Activated naive CD8-positive, alpha-beta T cell treated with anti-CD3 and anti-CD28 coated beads for 36 hours (primary cell): ENCODE data around the gene ALG1. TPM values are rescaled to one million over a fixed set of nuclear protein-coding genes. Genes with fewer than 3 reads are reported as not detected.
"Not testable (repeated sequence)": the region's sequence is repeated elsewhere in the genome, so short reads cannot be mapped to it uniquely, and the experiment has no call there.

Experiments
- DNase-seq: peaks from one replicate; pipeline ENCODE4 v3.0.0; 2021
- H3K27ac Mint-ChIP-seq: one replicate; pipeline ENCODE4 v1.8.0; 2022; ENCODE audit warnings: mild to moderate bottlenecking, moderate library complexity, mixed read lengths
- H3K27me3 Mint-ChIP-seq: one replicate; pipeline ENCODE4 v1.8.0; 2022; ENCODE audit warnings: mild to moderate bottlenecking, mixed read lengths
- H3K36me3 Mint-ChIP-seq: one replicate; pipeline ENCODE4 v1.8.0; 2021; ENCODE audit warnings: mild to moderate bottlenecking, mixed read lengths
- H3K4me1 Mint-ChIP-seq: one replicate; pipeline ENCODE4 v1.8.0; 2021; ENCODE audit warnings: mixed read lengths
- H3K4me3 Mint-ChIP-seq: one replicate; pipeline ENCODE4 v1.8.0; 2022; ENCODE audit warnings: mild to moderate bottlenecking, moderate library complexity, mixed read lengths
- H3K9me3 Mint-ChIP-seq: one replicate; pipeline ENCODE4 v1.8.0; 2022; ENCODE audit warnings: mixed read lengths
- total RNA-seq, 2 experiments: library from RNA; stranded (reverse); gene quantifications; one replicate each; pipeline ENCODE4 v1.2.3, GENCODE V29; 2021

Gene ALG1
- total RNA-seq, 2 experiments from 2014 or later: 36.1 to 36.8 TPM

DNA sequence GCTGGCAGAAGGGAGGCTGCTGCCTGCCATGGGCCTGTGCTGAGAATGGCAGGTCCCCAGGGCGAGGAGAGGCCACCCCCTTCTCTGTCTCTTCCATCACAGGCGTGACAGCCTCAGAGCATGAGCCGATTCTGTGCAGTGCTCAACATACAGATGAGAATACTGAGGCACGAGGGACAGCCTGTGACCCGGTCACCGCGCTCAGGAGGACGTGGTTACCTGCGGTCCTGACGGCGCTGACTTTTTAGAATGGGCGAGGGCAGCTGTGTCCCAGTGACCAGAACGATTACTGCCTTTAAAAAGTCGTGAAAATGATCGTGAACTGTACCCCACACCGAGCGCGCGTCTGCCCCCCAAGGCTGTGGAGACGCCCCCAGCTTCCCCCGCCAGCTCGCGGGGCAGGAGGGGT lies 25.4 kb downstream of the ALG1 start:
- Mint-ChIP-seq H3K4me1 (peaks cover 22% of the 10 kb centered on the region), H3K4me3 (peak overlapping the region; percentile 87), H3K27ac (peak overlapping the region; percentile 90)
- peak; percentile 47 for DNase-seq
- not testable (repeated sequence) for H3K36me3 Mint-ChIP-seq, H3K27me3 Mint-ChIP-seq, H3K9me3 Mint-ChIP-seq

DNA sequence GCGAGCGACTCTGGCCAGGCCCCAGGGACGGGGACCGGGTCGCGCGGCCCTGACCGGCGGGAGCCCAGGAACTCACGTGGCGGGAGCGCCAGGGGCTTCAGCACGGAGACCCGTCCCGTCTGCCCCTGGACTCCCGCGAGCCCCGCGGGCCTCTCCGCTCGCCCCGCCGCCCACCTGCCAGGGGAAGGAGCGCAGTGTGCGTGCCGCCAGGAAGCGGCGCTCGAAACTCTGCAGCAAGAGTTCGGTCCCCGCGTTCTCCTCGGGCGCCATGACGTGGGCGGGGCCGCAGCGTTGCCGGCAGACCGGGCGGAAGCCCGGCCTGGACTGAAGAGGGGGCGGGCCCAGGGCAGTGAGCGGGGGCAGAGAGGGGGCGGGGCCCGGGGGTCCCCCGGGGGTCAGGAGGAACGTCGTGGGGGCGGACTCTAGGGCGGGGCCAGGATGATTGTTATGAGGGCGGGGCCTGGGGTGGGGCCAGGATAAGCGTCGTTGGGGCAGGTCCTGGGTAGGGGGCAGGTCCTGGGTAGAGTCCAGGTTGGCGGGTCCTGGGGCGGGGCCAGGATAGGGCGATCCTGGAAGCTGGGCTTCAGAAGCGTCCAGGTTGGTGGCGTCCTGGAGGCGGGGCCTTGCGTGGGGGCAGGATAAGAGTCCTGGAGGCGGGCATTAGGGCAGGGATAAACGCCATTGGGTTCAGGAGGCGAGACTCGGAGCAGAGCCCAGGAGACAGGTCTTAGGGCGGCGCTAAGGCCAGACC lies 26.0 kb downstream of the ALG1 start, which contains the start of gene EEF2KMT:
Gene EEF2KMT (minus strand): TSS at position 326 of the 751 bp plus-strand sequence. CDS start 56 bp downstream, at position 270.
- H3K4me1 Mint-ChIP-seq: peaks cover 18% of the 10 kb centered on the region
- not testable (repeated sequence) for H3K36me3 Mint-ChIP-seq, H3K27me3 Mint-ChIP-seq, H3K9me3 Mint-ChIP-seq
- peak; percentile 97 for DNase-seq
- peak within 1 kb of the TSS; percentile 91 for H3K27ac Mint-ChIP-seq
- H3K4me3 Mint-ChIP-seq: peak within 1 kb of the TSS; percentile 87

DNA sequence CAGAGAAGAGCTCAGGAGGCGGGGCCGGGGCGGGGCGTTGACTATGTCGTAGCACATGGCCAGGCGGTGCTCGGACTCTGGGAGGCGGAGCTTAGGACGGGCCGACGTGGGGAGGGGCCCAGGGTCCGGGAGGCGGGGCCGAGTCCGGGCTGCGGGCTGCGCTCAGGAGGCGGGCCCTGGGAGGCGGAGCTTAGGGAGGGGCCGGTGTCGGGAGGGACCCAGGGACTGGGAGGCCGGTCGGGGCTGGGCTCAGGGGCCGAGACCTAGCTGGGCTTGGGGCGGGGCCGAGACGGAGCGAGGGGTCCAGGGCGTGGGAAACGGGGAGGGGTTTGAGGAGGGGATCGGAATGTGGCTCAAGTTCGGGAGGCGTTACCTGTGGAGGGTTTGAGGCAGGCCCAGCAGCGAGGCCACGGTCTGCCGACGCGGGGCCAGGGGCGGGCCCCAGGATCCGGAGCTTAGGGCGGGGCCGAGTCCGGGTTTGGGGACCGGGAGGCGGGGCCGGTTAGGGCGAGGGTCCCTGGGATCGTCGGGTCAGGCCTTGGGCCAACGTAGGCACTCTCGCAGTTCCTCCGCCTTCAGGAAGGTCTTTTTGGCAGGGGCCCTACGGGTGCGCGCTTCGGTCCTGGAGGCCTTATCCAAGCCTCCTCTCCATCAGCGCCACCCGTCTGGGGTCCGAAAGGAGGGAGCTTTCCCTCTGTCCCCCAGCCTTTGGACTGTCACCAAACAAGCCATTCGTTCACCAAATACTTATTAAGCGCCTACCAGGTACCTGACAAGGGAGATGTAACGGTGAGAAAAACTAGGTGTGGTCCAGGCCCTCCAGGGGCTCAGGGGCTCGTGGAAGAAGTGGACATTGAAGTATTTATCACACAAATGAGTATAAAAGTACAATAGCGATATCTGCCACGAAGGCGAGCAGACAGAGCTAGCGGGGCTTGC lies 26.8 kb downstream of the ALG1 start:
- not testable (repeated sequence) for H3K9me3 Mint-ChIP-seq, H3K27me3 Mint-ChIP-seq, H3K36me3 Mint-ChIP-seq
- DNase-seq: peak; percentile 76
- peaks cover 18% of the 10 kb centered on the region for H3K4me1 Mint-ChIP-seq
- H3K27ac Mint-ChIP-seq: peak overlapping the region; percentile 91
- H3K4me3 Mint-ChIP-seq: peak overlapping the region; percentile 87

DNA sequence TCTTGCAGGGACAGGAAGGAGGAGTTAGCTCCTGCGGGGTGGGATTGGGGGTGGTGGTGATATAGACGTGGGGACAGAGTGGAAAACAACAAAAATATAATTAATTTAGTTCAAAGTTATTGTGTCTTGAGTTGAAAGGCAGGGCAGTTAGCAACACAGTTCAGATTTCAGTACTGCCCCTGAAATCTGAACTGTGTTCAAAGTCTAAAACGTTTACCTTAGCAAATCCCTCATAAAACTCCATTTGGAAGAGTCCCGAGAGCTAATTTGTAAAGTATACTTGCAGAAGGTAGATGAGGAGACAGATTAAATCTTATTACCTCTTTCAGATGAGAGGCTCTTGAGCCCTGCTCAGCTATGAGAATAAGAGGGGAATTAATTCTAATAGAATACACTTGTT lies 27.5 kb downstream of the ALG1 start:
- H3K36me3 Mint-ChIP-seq, H3K9me3 Mint-ChIP-seq, DNase-seq, H3K27me3 Mint-ChIP-seq, H3K27ac Mint-ChIP-seq: not testable (repeated sequence)
- Mint-ChIP-seq H3K4me3 (peak overlapping the region; percentile 87), H3K4me1 (peaks cover 18% of the 10 kb centered on the region)

DNA sequence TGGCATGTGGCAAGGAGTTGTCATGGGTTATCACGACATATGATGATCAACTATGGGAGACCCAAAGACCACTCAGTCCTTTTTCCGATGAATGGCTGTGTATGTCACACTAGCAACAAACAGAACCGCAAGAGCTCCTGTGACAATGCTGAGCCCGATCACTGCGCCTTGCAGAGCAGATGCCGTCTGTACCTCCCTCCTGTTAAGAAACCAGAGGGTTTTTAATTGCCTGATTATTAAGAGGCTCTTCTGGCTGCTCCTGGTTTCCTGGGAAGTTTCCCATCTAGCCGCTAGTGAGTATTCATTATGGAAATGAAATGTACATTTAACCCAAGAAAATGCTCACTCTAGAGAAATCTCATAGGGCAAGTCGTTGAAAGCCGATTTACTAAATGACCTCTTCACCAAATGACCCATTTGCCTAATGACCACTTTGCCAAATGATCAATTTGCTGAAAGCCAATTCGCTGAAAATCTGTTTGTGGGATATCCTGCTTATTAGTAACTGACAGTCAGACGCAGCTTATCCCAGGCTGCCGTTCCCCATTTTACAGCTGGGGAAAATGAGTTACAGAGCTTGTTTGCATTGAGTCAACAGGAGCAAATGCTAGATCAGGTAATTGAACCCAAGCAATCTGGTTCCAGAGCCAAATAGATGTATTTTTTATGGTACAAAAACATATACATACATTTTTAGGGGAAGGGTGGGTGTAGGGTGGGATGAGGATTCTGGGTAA lies 31.8 kb downstream of the ALG1 start:
- not testable (repeated sequence) for H3K27me3 Mint-ChIP-seq, H3K4me1 Mint-ChIP-seq, H3K27ac Mint-ChIP-seq, H3K9me3 Mint-ChIP-seq, DNase-seq, H3K4me3 Mint-ChIP-seq, H3K36me3 Mint-ChIP-seq

DNA sequence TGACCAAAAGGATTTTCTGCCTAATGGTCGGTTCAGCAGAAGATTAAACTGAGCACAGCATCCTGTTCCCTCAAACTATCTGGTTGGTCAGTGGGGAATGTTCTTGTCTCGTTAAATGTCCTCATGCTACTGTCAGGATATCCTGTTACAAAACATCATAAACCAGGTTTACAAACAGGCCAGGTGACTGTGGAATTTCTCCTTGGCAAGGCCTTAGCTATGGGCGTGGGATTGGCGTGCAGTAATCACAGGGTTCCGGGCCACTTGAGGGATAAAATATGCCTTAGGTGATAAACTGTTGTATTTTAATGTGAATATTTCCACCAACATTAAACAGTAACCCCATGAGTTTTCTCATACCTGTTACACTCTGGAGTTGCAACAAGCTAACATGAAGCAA lies 33.4 kb downstream of the ALG1 start:
- not testable (repeated sequence) for H3K36me3 Mint-ChIP-seq

DNA sequence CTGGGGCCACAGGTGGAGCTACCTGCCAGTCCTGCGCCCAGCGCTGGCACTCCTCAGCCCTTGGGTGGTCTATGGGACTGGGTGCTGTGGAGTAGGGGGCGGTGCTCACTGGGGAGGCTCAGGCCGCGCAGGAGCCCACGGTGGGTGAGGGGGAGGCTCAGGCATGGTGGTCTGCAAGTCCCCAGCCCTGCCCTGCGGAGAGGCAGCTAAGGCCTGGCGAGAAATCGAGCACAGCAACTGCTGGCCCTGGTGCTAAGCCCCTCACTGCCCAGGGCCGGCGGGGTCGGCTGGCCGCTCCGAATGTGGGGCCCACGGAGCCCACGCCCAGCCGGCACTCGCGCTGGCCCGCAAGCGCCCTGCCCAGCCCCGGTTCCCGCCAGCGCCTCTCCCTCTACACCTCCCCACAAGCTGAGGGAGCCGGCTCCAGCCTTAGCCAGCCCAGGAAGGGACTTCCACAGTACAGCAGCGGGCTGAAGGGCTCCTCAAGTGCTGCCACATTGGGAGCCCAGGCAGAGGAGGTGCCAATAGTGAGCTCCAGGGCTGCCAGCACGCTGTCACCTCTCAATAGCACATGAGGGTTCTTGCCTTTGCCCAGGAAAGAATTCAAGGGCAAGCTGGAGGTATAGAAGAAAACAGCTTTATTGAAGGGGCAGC lies 37.0 kb downstream of the ALG1 start:
- no peaks in the 10 kb centered on the region for H3K9me3 Mint-ChIP-seq
- no peaks in the 10 kb centered on the region for H3K36me3 Mint-ChIP-seq

More for the DNA sequence above, 33.4 kb downstream of the ALG1 start:
- H3K27ac Mint-ChIP-seq, H3K27me3 Mint-ChIP-seq, DNase-seq, H3K9me3 Mint-ChIP-seq, H3K4me1 Mint-ChIP-seq, H3K4me3 Mint-ChIP-seq: not testable (repeated sequence)

DNA sequence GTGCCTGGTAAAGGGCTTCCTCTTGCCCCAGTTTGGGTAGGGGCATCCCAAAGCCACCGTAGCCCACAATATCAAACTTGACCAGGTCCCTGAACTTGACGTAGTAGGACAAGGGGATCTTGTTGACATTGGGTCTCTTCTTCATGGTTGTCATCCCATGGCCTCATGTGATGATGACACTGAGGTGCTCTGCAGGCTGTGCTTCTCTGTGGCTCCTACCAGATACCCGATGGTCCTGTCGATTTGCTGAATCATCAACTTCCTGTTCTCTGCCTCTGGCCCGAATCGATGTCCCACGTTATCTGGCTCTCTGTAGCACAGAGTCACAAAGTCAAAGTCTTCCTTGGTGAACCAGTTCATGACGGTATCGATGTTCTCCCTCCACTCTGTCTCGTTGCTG lies 39.3 kb downstream of the ALG1 start:
- H3K36me3 Mint-ChIP-seq, H3K9me3 Mint-ChIP-seq, H3K27me3 Mint-ChIP-seq, H3K27ac Mint-ChIP-seq, H3K4me1 Mint-ChIP-seq, DNase-seq, H3K4me3 Mint-ChIP-seq: not testable (repeated sequence)

More for the DNA sequence above, 37.0 kb downstream of the ALG1 start:
- DNase-seq: no peak
- H3K27ac Mint-ChIP-seq: no peak overlapping the region
- H3K27me3 Mint-ChIP-seq: peaks cover 9% of the 10 kb centered on the region
- no peak overlapping the region for H3K4me3 Mint-ChIP-seq
- no peaks in the 10 kb centered on the region for H3K4me1 Mint-ChIP-seq

DNA sequence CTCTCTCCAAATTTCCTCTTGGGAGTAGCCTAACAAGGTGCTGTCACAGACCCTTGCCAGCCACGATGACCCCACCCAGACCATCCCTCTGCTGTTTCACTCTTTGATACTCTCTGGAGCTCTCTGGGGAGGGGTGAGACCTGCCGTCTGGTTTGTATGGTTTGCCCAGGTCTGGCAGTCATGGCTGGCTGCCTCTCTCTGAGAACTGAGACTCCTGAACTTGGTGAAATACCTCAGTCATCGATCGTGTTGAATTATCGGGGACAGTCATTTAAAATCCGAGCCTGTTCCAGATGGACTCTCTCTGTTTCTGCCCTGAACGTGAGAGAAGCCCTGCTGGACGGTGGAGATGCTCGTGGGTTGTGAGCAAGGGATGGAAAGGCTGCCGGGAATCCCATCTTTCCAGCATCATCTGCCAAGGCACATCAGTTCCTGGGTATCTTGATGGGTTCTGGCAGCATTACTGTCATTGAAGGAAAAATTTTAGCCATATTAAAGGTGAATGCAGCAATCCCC lies 45.2 kb downstream of the ALG1 start:
- H3K4me3 Mint-ChIP-seq, DNase-seq, H3K9me3 Mint-ChIP-seq, H3K36me3 Mint-ChIP-seq, H3K27ac Mint-ChIP-seq: not testable (repeated sequence)
- Mint-ChIP-seq H3K27me3 (peaks cover 36% of the 10 kb centered on the region), H3K4me1 (peaks cover 19% of the 10 kb centered on the region)

DNA sequence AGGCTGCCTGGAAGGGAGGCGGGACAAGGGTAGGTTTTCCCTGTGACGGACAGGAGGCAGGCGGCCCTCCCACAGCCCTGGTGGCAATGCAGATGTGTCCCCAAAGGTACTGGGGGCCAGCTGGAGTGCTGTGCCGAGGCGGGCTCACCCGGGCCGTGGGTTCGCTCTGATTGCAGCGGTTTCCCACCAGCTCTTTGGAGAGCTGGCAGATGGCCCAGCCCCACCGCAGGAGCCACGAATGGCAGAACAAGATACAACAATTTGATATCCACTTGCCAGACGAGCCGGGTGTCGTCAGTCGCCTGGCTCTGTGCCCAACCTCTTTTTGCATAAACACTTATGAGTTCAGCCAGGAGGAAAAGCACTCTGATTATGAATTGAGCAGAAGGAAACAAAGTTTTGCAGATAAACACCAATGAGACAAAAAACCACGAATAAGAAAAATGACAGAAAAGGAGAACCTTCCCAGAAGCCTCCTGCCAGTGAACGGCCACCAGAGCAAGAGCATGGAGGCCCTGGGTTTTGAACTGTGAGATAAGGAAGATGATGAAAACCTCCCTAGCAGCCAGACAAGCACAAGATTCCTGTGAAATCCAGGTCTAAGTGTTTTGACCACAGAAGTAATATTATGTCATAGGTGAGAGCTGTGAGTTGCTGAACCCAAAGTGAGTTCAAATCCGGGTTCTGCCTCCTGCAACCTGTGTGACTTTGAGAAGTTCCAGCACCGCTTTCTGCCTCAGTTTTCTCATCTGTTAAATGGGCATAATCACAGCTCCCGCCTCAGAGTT lies 45.9 kb downstream of the ALG1 start:
- H3K9me3 Mint-ChIP-seq, H3K36me3 Mint-ChIP-seq, H3K4me3 Mint-ChIP-seq, H3K27ac Mint-ChIP-seq: not testable (repeated sequence)
- Mint-ChIP-seq H3K27me3 (peaks cover 42% of the 10 kb centered on the region), H3K4me1 (peaks cover 19% of the 10 kb centered on the region)
- DNase-seq: peak; percentile 43

DNA sequence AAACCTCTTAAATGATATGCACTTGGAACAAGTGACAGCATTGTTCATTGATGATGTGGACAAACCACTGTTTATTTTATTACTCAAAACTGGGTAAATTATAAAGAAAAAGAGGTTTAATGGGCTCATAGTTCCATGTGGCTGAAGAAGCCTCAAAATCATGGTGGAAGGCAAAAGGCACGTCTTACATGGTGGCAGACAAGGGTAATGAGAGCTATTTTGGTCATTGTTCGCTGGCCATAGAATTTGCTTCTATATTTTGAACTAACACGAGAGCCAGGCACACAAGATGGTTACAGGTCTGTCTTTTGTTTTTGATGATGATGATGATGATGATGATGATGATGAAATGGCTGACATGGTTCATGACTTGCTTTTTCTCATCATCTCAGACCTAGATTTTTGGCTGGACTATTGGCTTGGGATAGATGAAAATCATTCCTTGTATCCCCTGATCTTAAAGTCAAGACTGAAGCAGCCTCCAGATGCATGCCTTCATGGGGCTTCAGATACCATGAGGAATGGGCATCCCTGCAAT lies 59.9 kb downstream of the ALG1 start:
- not testable (repeated sequence) for DNase-seq, H3K4me3 Mint-ChIP-seq, H3K27ac Mint-ChIP-seq, H3K9me3 Mint-ChIP-seq, H3K4me1 Mint-ChIP-seq, H3K36me3 Mint-ChIP-seq
- H3K27me3 Mint-ChIP-seq: peaks cover 35% of the 10 kb centered on the region

DNA sequence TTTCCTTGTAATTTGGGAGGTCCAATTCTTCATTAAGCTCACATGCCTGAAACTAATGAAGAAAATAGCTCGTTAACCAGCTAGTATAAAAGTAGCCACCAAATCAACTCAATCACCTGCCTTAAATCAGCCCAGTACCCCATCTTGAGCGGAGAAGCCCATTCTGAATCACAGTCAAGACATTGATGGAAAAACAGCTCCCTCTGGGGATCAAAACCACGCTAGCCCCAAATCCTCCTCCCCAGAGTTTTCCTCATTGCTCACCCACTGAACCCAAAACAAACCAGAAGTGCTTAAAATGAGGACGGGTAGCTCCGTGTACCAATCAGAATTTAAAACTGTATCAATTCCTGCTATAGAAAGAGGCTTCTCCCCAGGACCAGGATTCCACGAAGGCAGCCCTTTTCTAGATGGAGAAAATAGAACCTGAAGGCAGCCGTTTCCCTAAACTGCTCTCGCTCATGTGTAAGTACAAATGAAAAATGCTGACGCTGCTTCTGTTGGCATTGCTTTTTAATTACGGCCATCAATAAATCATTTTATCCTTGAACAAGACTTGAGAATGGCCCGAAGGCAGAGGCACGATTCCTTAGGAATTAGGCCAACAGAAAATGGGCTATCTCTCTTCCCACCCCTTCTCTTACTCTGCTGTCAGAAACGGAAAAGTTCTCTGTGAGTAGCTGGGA lies 61.4 kb downstream of the ALG1 start:
- DNase-seq, H3K36me3 Mint-ChIP-seq, H3K4me1 Mint-ChIP-seq, H3K9me3 Mint-ChIP-seq, H3K4me3 Mint-ChIP-seq, H3K27ac Mint-ChIP-seq: not testable (repeated sequence)
- peaks cover 36% of the 10 kb centered on the region for H3K27me3 Mint-ChIP-seq

DNA sequence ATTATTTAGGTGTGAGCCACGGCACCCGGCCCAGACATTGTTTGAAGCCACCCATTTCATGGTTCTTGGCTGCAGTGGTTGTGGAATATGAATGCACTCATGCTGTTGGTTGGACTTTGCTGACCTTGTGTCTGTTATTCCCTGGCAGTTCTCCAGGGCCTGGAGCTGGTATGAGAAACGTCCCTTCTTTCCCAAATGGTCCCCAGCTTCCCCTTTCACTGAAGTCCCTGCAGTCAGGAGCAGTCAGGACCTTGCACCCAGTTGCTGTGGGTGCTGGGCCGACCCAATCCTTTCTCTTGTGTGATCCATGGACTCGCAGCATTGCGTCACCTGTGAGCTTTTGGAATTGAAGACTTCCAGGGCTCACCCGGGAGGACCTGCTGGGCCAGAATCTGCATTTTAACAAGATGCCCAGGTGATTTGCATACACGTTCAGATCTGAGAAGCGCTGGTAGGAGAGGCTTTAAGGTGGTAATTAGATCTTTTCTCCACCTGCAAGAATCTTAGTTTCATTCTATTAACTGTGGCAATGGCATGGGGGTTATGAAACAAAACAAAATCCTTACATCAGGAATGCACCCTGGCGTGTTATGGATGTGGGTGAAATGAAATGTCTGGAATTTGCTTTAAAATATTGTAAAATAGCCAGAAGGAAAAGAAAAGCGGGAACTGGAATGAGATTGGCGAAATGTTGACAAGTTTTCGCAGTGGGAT lies 63.3 kb downstream of the ALG1 start:
- H3K4me1 Mint-ChIP-seq, DNase-seq, H3K9me3 Mint-ChIP-seq, H3K27ac Mint-ChIP-seq, H3K4me3 Mint-ChIP-seq, H3K36me3 Mint-ChIP-seq: not testable (repeated sequence)
- H3K27me3 Mint-ChIP-seq: peaks cover 39% of the 10 kb centered on the region
